Smooth muscle cell of the brain vasculature (primary cell): ENCODE measurements around the gene FAM174A.
"Not testable (repeated sequence)": the region's sequence is repeated elsewhere in the genome, so short reads cannot be mapped to it uniquely, and the experiment has no call there.

Experiments
- DNase-seq: peaks from one replicate; pipeline ENCODE4 v3.0.0-alpha.2; 2012; ENCODE audit warnings: low read depth, low spot score

Gene FAM174A

DNA sequence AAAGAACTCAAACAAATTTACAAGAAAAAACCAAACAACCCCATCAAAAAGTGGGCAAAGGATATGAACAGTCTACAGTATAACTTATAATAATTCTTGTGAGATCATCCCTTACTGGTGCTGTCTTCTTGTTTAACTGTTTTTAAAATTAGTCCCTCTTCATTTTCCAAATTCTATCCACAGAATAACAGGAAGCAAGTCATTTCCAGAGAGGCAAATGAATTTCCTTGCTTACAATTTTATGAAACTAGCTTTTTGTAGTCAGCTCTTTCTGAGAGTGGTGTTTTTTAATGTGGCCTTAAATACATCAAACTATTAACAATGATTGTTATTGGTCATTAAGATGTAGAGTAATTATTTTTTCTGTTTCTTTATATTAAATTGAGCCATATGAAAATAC lies 40.6 kb downstream of the FAM174A start:
- no peak for DNase-seq

DNA sequence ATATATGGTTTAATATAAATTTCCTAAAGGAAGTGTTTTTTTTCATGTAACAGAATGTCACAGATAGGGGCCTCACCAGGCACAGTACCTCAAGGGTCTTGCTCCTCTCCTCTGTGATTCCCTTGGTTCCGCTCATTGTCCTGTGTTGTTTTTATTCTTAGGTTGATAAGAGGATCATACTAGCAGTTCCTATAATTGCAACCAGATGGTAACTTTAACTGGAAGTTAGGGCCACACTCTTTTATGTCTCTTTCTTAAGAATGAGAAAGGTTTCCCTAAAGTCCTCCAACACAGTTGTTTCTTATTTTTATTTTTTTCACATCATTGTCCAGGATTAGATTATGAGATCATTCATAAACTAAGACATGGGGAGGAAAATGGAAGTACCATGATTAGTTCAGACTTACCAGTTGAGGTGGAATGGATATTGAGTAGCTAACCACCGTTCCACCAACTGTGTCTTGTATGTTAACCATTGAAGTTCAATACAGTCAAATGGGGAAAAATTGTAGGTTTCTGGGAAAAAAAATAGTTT lies 41.1 kb downstream of the FAM174A start:
- no peak for DNase-seq

DNA sequence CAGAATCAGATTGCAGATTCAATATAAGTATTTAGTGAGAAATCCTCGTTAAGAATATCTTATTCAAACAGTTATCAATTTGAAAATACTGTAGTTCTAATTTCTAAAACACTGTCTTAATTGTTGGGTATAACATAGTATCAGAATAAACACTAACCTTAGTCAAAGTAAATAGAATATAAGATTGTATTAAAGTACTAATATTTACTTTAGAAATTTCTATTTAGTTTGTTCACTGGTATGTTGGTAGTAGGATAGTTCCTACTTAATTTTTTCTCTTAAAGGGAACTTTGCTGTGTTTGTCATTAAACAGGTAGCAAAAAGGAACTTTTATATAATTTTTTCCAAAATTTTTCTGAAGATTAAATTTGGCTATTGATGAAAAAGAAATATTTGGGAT lies 42.3 kb downstream of the FAM174A start:
- DNase-seq: no peak

DNA sequence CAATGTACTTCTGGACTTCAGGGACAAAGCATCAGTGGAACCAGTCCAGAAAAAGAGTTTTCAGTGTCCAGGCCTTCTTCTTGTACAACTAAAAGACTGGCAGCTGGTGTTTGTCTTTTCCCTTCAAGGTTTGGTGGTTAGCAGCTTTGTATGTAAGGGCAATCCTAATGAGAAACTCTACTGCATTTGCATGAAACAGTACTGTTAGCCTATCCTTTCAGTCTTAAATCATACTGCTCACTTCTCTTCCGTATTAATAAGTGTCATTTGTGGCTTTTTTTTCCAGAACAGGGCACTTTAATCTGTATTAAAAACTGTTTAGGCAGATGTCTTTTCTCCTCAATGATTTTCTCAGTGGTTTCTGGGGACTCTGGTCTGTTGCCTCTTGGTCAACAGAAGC lies 48.9 kb downstream of the FAM174A start:
- no peak for DNase-seq

DNA sequence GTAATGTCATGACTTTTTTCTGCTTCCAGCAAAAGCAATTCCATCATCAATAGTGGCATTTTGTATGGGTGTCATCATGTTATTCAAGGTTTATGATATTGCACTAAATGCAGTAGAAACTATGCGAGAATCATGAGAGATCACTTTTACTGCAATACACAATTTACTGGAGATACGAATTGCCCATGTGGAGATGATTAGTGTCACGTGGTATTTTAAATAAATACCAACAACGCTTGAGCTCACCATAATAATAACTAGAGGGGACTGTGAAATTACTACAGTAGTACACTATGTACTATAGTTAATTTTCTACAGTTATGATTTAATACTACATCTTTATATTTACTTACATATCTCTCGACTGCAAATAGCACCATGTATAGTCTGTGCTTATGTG lies 49.7 kb downstream of the FAM174A start:
- DNase-seq: no peak

DNA sequence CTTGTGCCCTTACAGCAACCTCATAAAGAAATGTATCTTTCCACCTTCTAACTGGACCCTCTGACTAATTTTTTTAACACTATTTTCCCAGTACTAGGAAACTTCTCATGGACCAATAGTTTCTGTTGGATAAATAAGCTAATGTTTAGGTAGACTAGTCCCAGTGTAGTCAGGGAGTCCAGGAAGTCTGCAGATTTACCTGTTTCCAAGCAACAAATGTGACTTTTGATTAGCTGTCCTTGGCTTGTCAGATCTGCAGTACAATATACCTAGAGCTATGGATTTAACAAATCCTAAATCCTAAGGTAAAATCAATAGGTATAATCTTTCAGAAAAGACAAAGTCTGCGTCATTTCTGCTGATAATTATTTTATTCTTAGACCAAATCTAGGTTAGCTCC lies 55.7 kb downstream of the FAM174A start:
- no peak for DNase-seq

DNA sequence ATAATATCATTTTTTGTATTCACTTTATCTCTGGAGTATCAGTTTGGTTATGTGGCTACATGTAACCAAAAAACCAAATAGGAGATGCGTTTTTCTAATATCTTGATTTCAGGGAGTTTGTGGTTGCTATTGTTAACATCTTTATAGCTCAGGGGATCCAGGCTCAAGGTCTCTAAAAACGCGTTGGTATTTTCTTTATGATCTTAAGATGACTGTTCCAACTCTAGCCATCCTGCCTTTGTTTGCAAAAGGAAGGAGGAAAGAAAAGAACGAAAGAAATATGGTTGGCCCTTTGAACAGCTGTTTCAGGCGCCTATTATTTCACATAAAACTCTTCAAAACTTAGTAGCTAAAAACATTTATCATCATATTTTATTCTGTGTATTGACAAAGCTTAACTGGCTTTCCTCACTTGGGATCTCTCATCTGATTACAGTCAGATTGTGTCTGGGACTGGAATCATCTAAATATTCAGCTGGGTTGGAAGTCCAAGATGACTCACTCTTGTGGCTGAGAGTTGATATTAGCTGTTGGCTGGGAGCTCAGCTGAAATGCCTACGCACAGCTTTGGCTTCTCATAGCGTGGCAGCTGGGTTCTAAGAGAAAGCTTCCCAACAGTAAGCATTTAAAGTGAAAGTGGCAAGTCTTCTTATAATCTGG lies 60.1 kb downstream of the FAM174A start:
- peak; percentile 77 for DNase-seq

DNA sequence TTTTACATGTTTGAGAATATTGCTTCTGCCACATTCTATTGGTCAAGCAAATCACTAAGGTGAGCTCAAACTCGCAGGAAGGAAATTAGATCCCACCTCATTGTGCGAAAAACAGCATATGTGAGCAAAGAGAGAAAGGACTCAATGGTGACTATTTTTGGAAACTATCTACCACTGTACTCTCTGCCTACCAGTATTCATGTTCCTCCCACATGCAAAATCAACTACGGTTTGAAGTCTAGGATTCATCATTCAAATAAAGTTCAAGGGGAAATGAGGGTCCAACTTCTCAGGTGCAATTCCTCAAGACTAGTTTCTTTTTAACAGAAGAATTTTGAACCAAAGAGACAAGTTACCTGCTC lies 60.6 kb downstream of the FAM174A start:
- no peak for DNase-seq

DNA sequence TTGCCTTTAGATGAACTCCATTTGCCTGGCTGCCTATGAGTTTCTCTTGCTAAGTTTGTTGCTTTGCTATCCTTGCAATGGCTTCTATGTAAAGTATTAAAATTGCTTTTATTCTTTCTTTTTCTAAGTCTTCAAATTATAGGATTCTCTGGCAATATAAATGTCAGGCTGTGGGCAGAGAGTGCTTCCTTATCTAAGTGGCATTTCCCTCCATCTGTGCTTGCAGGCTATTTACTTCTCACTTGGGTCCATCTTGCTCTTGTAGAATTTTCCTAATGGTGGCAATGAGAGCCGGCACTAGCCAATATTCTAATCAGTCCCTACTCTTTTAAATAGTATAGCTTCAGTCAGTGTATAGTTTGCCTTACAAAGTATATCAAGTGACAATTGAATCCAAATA lies 63.3 kb downstream of the FAM174A start:
- no peak for DNase-seq

DNA sequence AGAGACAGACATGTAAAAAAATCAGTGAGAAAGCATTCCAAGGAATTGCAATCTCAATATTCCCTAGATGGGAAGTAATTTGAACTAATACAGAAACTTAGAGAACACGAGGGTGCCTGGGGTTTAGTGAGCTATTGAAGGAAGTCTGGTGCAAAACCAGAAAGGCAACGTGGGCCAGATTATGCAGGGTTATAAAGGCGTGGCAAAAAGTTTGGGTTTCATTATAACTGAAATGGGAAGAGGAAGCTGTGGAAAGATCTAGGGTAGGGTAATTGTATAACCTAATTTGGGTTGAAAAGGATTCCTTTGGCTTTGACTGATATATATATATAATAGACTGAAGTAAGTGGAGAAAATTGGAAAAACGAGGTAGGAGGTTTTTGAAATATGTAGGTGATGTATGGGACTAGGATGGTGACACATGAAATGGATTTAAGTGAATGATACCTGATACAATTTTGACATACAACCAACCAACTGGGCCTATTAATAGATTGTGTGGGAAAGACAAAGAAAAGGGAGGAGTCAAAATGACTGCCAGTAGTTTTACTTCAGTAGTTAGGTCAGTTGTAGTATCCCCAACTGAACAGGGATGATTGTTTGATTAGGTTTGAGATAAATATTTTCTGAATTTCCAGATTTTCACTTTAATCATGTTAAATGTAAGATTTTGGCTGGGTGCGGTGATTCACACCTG lies 65.3 kb downstream of the FAM174A start:
- DNase-seq: no peak

DNA sequence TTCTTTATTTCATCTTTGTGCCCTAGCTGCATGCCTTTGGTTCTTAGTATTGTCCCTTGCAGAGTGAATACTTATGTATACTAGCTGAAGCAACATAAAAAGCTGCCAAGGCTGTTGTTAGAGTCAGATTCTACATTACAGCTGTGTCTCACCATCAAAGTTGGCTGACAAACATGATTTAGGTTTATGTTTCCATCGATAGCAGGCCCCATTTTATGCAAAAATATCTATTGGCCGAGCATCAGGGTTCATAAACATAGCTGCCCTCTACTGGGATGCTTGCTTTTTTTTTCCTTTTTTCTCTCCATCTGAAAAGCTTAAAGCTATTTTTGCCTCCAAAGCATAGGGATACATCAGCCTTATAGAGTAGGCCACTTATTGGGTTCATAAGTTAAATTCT lies 68.0 kb downstream of the FAM174A start:
- no peak for DNase-seq

DNA sequence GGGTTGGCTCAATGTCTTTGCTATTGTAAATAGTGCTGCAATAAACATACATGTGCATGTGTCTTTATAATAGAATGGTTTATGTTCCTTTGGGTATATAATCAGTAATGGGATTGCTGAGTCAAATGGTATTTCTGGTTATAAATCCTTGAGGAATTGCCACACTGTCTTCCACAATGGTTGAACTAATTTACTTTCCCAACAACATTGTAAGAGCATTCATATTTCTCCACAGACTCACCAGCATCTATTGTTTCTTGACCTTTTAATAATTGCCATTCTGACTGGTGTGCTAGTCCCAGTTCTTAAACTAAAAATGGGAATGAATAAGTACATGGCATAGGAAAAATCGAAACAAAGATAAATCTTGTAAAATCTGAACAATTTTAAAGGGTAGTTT lies 68.8 kb downstream of the FAM174A start:
- not testable (repeated sequence) for DNase-seq

DNA sequence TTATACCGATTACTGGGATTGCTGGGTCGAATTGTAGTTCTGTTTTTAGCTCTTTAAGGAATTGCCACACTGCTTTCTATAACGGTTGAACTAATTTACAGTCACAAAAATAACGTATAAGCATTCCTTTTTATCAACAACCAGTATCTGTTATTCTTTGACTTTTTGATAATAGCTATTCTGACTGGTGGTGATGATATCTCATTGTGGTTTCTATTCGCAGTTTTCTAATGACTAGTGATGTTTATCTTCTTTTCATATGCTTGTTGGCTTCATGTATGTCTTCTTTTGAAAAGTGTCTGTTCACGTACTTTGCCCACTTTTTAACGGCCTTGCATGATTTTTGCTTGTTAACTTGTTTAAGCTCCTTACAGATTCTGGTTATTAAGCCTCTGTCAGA lies 74.4 kb downstream of the FAM174A start:
- DNase-seq: no peak

DNA sequence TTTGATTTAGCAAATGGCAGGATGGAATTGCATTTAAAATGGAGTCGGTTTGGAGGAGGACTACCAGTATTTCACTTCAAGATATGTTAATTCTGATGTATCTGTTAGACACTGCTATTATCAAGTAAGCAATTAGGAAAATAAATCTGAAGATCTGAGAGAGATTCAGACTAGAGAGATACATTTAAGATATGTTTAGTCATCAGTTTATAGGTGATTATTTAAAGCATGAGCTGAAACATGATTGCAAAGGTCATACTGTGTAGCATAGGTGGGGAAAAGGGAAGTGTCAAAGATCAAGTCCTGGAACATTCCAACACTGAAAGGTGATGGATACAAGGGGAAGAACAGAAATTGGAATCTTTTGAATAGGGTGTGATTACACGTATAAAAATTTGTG lies 79.1 kb downstream of the FAM174A start:
- DNase-seq: no peak

DNA sequence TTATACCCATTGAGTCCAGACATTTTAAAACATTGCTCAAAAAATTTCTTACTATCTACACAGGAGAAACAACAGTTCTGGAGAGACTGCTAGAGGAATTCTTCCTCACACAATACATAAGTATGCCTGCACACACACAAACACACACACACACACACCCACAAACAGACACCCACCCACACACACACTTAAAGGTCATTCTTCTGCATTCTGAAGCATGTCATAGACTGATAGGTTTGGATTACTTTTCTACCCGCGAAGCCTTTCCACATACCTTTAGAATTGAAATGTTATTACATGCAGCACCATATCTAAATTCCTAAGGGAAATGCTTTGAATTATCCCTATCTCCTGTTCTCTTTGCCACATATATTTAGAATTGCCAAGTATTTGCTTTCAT lies 80.2 kb downstream of the FAM174A start:
- no peak for DNase-seq

DNA sequence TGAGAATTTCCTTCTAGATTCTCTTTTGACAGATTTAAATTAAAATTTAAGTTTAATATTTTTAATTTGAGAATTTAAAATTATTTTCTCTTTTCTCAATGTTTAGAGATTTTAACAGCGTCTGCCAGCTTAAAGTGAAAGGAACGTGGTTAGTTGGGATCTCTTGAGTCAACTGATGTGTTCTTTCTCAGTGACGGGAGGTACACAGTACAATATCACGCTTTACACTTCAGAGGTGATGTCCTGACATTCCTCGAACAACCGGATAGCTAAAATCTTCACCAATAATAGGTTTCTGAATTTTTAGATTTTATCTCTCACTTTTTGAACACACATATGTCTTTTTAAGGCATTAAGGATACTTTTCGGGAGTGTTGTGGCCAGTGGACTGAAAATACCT lies 81.1 kb downstream of the FAM174A start:
- DNase-seq: no peak

DNA sequence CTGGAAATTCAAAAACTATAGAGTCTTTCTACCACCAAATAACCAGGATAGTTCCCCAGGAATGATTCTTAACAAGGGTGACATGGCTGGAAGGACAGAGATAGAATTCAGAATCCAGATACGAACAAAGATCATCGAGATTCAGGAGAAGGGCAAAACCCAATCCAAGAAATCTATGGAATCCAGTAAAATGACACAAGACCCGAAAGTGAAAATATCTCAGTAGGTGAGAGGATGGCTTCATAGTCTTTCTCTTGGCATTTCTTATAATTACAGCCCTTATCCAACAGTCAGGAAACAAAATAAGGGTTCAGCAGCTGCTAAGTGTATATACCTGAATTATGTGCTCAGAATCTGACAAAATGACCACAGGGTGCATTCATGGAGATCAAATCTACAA lies 81.8 kb downstream of the FAM174A start:
- no peak for DNase-seq

DNA sequence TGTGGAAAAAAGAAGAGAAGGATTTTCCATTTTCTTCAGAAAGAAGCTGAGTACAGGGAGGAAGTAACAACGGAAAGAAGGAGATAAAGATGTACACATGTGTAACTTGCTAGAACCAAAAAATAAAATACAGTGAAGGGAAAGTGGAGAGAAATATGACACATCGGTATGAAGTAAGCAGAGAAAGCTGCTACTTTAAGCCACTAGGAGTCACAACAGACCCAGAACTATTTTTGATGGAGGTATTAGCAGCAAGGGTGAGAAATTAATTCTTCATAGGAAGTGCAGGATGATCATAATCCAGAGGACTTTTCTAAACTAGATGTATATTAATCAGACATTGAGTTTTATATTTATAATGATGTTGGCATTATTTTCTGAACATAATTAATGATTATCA lies 88.5 kb downstream of the FAM174A start:
- no peak for DNase-seq

DNA sequence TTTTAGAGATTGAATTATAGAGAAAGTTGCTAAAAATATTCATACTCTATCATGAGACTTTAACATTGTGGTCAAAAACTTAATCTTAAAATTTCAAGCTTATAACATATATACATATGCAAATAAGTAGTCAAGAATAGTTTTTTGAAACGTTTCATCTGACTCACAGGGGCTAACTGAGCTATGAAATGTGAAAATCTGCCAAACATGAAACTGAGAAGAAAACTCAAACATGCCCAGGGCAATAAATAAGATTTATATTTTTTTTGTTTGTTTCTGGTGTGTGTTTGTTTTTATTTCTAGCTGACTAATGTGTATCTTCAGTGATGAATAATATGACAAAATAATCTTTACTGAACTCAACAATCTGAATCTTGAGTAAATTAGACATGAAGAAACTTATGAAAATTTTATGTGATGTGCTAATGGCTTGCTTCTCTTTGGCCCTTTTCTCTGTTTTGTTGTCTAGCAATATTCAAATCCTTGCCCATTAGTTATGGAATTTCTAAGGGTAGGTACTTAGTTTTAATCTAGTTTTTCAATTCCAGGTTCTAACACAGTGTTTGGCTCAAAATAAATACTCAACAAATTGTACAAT lies 99.9 kb downstream of the FAM174A start:
- DNase-seq: no peak
